ENCODE results near the gene NDUFAF8.

The NDUFAF8 gene

DNA sequence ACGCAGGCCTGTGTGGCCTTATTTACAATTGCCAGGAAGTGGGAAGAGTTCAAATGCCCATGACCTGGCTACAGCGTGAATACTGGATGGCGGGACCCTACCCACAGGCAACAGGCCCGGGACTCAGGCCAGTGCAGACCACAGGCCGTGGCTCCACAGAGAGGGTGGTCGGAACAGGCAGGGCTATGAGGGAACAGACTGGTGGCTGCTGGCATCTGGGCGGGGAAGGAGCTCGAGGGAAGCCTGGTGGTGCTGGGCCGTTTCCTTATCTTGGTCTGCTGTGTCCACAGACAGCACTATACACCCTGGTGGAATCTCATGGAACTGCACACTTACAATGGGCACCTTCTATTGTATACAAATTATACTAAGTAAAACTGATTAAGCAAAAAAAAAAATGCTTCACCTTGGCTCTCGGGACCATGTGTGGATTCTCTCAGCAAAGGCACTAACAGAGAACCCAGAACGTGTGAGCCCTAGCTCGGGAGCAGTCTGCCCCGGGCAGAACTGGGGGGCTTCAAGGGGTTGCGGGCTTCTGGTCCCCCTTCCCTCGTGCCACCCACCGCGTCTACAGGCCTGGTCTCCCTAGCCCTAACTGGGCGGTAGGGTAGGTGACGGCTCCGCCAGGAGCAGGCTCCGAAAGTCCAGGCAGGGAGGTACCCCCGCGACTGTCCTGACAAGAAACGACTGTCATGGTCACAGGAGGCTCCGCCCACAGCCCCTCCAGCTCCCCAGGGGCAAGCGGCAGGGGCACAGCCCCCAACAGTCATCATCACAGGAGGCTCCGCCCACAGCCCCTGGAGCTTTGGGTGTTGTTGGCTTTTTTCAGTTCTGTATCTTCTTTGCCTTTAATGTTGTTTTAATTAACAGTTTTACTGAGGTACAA lies 38.2 kb upstream of the NDUFAF8 start:
- peak; percentile 80 for DNase-seq (ENCODE audit: low spot score)

DNA sequence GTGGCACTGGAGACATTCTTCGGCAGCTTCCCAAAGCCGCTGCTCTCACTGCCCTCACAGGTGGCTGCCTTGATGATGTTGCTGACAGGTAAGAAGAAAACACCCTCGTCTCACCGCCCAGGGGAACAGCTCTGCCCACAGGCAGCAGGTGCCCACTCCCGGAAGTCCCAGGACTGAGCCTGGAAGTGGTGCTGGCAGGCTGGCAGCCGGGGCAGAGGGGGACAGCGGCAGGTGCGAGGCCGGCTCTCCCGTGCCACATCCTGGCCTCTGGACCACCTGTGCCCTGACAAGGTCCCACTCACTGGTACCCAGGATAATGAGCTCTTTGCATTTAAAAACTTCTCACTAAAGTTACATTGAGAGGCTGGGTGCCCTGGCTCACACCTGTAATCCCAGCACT lies 36.8 kb upstream of the NDUFAF8 start:
- DNase-seq (ENCODE audit: low spot score), result no peak

DNA sequence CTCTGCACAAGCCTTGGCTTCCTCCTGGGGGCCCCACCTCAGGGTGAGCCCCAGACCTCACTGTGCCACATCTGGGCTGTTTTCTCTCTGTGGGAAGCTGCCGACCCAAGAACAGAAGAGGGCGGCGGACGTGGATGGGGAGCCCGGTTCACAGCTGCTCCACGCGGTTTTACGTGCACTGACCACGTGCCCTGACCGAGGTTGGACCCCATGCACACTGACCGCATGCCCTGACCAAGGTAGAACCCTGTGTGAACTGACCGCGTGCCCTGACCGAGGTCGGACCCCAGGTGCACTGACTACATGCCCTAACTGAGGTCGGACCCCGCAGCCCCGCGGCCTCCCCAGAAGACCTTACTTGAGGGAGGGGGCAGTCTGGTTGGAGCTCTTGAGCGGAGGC lies 36.0 kb upstream of the NDUFAF8 start:
- no peak for DNase-seq (ENCODE audit: low spot score)

DNA sequence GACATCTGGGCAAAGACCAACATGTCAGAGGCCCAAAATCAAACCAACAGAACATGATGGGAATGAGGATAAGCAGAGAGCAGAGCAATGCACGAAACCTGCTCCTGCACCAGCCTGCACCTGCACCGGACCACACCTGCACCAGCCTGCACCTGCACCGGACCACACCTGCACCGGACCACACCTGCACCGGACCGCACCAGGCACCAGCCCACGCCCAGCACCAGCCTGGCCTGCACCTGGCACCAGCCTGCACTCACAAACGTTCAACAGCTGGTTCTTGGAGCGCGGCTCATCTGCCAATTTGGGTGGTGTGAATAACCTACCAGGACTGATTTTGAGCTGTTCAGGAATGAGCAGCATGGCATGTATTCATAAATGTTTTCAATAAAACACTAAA lies 34.5 kb upstream of the NDUFAF8 start:
- DNase-seq (ENCODE audit: low spot score), result no peak

DNA sequence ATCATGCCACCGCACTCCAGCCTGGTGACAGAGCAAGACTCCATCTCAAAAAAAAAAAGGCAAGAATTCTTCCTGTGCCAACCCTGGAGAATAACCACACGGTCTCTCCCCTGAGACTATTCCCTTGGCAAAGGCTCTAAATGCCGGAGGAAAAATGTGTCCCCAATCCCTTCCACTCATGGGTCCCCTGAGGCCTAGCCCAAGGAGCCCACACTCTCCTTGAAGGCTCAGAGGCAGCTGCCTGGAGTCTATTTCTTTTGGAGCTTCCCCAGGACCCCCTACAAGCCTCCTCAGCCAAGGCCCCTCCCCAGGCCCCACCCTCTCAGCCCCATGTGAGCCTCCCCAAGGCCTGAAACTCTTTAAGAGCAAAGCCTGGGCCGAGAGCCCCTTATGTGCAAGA lies 33.0 kb upstream of the NDUFAF8 start:
- DNase-seq (ENCODE audit: low spot score), result no peak

DNA sequence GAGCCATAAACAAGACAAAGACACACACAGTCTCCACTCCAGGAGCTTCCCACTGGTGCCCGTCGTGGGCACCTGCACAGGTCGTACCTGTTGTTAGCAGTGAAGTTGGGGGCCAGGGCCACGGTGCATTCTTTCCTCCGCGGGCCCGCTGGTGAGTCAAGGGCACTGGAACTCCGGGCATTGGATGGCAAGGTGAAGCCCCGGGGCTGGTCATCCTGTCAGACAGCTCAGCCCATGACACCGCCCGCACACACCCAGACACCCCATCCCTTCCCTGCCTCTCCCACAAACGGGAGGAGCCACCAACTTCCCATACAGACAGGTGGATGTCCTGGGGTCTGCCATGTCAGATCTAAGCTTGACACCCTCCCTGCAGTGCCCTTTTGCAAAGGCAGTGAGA lies 32.5 kb upstream of the NDUFAF8 start:
- no peak for DNase-seq (ENCODE audit: low spot score)

DNA sequence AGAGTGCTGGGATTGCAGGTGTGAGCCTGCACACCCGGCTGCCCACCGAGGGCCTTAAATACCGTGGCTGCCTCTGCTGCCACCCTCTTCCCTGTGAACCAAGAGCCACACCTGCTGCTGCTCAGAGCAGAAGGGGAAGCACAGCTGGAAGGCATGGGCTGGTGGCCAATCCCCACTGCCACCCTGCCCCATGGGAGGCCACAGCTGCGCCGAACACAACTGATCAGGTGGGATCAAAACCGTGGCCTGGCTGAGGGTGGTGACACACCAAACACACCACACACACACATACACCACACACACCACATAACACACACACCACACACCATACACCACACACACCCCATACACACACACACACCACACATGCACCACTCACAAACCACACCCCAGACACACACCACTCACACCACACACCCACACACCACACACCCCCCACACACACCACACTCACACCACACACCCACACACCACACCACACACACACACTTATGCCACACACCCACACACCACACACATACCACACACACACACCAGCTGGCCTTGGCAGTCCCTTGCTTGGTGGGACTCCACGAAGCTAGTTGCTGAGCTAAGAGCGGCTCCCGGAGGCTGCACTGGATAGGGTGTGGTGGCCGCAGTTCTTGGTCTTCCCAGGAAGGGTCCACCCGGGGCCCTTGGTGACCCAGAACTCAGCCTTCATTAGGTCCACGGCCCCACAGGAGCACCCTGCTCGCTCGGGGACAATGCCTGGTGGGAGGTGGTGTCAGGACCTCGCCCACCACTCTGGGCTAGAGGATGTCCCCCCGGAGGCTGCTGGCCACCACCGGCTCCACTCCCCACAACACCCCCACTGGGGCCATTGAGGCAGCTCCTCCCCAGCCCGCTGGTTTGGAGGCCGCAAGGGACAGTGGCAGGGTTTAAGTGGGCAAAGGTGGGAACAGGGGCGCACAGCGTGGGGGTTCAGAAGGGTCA lies 31.2 kb upstream of the NDUFAF8 start:
- no peak for DNase-seq (ENCODE audit: low spot score)

DNA sequence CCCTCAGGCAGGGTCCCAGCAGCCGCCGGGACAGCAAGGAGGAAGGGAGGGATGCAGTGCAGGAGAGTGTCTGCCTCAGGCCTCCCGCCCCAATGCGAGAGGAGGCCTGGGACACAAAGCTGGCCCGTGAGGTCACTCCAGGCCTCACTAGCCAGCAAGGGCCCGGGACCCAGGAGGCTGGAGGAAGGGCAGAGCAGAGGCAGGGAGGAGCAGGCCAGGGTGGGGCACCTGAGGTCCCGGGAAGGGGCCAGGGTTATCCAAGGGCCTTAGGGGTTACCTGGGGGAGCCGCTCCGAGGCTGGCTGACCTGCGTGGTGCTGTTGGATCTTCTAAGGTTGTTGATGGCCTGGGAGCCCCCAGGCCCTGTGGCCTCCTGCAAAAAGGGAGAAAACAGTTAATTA lies 30.5 kb upstream of the NDUFAF8 start:
- no peak for DNase-seq (ENCODE audit: low spot score)

DNA sequence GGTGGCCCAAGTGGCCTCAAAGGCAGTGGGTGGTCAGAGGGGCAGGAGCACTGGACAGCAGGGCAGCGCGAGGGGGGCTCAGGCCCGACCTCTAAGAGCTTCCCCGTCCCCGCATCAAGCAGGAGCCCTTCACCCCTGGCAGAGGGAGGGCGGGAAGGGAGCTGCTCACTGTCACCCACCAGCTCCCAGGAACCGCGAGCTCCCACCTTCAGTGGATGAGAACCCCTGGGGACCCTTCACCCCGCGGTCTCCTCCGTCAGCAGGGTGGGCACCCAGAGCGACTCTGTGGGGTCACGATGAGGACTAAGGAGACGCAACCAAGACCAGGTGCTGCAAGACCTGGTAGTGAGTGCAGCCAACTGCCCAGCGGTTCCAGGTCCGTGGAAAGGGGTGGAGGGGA lies 30.0 kb upstream of the NDUFAF8 start:
- DNase-seq (ENCODE audit: low spot score), result no peak

DNA sequence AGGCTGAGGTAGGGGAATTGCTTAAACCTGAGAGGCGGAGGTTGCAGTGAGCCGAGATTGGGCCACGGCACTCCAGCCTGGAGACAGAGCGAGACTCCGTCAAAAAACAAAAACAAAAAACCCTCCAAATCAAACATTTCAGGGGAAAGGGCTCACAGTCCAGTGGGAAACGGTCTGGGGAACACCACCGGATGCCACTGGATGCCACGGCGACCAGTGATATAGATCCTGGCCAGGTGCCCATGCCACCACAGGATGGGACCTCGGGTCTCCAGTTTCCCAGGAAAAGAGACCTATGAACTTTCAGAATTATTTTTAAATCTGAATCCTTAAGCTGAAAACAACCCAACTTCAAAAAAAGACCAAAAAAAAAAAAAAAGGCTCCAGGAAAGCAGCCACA lies 28.7 kb upstream of the NDUFAF8 start:
- DNase-seq (ENCODE audit: low spot score), result no peak

DNA sequence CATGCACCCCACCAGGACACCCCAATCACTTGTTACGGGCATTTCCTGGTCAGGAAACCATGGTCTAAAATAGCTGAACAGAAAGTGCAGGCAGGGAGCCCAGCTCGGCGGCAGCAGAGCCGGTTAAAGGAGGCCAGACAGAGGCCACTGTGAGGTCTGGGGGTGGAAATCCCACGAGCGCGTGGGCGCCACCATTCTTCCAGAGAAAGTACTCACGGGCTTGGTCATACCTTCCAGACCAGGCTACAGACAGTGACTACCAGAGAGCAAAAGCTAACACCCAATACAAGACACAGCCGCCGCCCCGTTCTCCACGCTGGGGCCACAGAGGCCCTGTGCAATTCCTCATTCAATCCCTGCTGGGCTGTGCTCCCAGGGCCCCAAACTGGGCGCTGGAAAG lies 28.2 kb upstream of the NDUFAF8 start:
- no peak for DNase-seq (ENCODE audit: low spot score)

DNA sequence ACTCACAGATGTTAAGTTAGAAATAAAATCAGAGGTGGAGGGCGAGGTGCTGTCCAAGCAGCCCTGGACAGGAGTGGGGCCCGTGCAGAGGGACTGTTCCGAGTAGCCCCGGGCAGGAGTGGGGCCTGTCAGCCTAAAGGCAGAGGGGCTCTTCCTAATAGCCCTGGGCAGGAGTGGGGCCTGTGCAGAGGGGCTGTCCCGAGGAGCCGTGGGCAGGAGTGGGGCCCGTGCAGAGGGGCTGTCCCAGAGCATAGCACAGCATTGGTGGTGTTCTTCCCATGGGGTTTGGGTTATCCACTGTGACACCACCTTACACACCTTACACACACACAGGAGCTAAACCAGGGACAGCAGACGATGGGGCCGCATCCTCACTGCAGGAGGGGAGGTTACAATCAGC lies 26.8 kb upstream of the NDUFAF8 start:
- no peak for DNase-seq (ENCODE audit: low spot score)

DNA sequence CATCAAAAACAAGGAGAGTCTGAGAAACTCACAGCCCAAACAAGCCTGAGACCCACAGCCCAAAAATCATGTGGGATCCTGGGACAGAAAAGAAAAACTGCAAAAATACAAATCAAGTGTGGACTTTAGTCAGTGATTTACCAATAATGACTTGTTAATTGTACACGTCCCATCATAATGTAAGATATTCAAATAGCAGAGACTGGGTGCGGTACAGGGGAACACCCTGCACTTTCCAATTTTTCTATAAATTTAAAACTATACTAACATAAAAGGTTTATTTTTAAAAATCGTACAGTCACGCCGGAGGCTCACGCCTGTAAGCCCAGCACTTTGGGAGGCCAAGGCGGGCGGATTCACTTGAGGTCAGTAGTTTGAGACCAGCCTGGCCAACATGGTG lies 25.1 kb upstream of the NDUFAF8 start:
- DNase-seq (ENCODE audit: low spot score), result no peak

DNA sequence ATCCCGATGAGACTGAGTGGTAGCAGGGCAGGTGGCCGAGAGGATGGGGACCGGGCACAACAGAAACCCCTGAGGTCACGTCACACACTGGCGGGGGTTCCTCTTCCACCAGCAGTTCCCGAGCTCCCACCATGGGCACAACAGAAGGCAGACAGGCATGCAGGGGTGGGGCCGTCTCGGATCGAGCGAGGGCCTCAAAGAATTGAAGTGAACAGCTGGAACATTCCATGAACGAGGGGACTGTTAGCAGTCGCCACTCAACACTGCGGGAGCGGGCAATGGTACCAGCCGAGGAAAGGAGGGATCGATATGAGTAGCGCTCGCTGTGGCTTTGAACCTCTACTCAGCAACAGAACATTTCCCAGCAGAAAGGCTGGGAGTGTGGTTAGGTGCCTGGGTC lies 21.6 kb upstream of the NDUFAF8 start:
- no peak for DNase-seq (ENCODE audit: low spot score)

DNA sequence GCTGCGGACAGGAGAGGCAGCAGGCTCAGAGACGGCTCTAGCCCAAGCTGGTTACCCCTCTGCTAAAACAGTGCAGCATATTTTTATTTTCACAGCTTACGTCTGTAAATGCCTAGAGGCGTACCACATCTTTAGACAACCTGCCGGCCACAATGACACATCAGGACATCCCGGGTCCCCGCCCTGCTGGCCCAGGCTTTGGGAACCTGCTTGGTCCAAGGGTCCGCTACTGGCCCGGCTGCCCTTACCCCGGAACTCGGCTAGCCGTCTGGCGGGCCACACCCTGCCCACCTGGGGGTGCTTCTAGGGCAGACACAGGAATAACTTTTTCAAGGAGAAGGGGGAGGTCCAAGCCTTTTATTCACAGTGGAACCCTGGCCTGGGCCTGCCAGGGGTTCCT lies 20.7 kb upstream of the NDUFAF8 start:
- no peak for DNase-seq (ENCODE audit: low spot score)

DNA sequence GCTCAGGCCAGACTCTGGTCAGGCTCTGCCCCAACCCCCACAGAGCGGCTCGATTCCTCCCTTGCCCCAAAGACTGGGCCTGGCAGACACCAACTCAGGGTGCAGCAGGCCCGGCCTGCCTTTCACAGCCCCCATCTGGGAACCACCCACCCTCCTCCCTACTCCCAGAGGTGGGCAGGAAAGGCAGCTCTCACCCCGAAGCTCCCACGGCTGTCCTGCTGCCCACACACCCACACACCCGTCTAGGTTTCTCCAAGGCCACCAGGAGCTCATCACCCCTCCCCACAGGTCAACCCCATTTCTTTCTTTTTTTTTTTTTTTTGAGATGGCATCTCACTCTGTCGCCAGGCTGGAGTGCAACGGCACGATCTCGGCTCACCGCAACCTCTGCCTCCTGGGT lies 20.1 kb upstream of the NDUFAF8 start:
- DNase-seq (ENCODE audit: low spot score), result no peak

DNA sequence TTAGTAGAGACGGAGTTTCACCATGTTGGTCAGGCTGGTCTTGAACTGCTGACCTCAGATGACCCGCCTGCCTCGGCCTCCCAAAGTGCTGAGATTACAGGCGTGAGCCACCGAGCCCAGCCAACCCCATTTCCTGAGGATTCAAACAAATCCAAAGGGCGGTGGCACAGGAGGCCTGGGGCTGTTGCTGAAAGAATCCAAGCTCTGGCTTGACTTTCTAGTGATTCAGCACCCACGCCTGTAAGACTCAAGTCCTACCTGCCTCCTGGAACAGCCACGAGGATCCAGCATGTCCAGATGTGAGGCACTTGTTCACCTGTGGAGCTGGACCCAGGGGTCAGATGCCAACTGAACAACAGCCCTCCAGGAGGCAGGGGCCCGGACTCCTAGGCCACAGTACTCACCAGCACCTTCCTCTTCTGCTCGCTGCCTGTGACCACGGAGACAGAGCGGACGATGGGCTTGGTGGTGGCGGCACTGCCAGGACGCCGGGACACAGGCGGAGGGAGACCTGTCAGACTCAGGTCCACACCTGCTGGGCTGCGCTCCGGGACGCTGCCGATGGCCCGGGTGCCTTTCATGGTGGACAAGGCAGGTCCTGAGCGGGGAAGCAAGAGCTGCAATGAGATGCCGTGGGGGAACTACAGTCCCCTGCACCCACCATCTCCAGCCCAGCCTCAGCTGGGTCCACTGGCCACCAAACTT lies 19.5 kb upstream of the NDUFAF8 start:
- DNase-seq (ENCODE audit: low spot score), result no peak

DNA sequence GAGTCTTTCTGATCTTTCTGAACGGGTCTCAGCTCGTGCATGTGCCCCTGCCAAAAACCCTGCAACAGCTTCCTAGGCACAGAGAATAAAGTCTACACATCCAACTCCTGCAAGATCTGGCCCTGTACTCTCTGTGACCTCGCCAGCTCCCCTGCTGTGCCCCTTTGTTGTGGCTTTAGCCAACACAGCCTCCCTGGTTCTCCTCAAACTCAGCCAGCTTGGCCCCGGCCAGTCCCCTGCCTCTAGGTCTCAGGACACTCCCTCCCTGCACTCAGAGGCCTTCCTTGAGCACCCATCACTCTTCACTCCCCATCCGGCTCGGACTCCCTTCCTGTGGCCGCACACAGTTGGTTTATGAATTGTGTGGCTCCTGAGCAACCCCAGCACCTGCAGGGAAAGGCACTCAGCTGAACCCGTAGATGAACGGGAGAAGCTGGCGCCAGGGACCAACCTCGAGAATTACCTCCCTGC lies 17.7 kb upstream of the NDUFAF8 start:
- DNase-seq (ENCODE audit: low spot score), result no peak

DNA sequence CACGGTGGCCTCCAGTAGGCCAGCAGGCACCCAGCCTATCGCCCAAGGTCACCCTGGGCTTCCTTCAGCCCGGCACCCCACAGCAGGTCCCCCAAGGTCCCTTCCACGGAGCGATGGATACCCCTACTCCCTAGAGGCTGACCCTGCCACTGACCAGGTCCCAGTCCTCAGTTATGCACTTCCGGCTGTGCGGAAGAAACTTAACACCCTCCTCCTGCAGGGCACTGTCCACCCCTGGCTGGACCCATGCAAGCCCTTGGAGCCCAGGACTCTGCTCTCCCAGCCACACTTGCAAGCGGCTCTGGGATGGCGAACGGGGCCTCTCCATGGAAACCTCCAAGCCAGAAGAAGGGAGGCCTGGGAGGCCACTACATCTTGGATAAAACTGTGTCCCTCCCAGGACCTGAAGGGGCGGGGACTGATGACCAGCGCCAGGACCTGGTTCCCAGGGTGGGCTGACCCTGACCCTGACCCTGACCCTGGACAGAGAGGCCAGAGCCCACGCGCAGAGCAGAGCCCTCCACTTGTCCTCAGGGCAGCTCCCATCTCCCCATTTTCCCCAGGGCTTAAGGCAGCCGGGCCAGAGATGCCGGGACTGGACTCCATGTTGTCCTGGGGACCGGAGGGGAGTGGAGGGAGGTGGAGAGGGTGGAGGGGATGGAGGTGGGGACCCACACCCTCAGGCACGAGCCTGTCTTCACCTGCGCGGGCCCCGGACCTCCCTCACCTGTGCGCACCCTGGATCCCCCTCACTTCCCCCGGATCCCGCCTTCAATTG lies 17.1 kb upstream of the NDUFAF8 start:
- no peak for DNase-seq (ENCODE audit: low spot score)

DNA sequence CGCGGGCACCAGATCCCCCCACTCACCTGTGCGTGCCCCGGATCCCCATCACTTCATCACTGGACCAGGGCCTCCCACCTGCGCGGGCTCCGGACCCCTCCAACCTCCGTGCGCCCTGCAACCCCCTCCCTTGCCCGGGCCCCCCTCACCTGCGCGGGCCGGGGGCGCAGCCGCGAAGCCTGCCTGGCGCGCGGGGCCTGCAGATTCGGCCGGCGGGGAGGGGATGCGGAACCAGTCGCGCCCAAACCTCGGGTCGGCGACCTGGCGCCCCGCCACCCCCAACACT lies 16.6 kb upstream of the NDUFAF8 start:
- DNase-seq (ENCODE audit: low spot score), result no peak

DNA sequence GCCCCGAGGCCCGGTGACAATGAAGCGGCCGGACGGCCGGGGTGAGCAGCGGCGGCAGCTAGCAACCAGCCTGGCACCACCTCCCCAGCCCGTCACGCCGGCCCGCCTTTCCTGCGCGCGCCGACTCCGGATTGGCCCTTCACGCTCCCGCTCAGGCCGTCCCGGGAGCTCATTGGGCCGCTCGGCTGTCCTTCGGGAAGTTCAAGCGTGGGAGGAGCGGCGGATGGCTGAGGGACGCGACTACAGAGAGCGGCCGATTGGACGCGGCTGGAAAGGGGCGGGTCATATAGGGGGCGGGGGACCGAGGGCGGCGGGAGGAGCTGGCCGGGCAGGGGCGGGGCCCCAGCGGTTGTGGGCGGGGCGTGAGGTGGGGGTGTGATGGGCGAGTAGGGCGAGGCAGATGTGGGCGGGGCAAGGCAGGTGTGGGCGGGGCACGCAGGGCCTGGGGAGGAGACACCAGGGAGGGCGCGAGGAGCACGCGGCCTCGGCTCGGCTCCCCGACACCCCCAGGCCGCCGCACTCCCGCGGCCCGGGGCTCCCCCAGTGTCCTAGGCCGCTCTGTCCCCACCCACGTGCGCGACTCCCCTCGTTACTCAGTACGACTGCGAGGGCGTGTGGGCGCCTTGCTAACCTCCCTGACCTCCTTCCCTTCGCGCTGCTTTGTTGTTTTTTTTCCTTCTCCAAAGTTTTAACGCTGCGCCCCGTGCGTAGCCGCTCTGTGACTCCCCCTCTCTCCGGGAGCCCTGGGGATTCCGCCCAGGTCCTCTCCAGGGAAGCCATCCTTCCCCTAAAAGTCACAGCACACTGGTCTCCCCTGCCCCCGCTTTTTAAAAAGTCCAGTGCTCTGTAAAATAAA lies 16.0 kb upstream of the NDUFAF8 start, which contains the start of gene CEP131:
Gene CEP131 (minus strand): TSS at position 60 of the 856 bp plus-strand sequence. CDS start 2,909 bp downstream, outside the sequence.
- DNase-seq (ENCODE audit: low spot score), result peak; percentile 99

Data from Ammon's horn (tissue), 1 donor.